SJSA1 (cell line): Measurements from ENCODE around the gene UCN2. TPM values are rescaled to one million over a fixed set of nuclear protein-coding genes. Genes with fewer than 3 reads are reported as not detected.

Experiments used
- DNase-seq, 2 experiments: peaks; one replicate each; pipeline ENCODE4 v3.0.0-alpha.2; 2015 to 2020; ENCODE audit warnings: low spot score in 2 of 2, low read depth in 1 of 2
- H3K27ac ChIP-seq: fragments of 250-450 bp; sonication (Bioruptor Pico); 2 replicates; pipeline ENCODE4 v1.5.1; 2020; ENCODE audit warnings: mild to moderate bottlenecking, moderate library complexity
- H3K27me3 ChIP-seq: fragments of 250-450 bp; sonication (Bioruptor Pico); replicated peaks from 2 replicates; pipeline ENCODE4 v1.5.1; 2020; ENCODE audit warnings: mild to moderate bottlenecking, moderate library complexity
- H3K36me3 ChIP-seq: fragments of 250-450 bp; sonication (Bioruptor Pico); 2 replicates; pipeline ENCODE4 v1.5.1; 2020; ENCODE audit warnings: mild to moderate bottlenecking
- H3K4me1 ChIP-seq: fragments of 250-450 bp; sonication (Bioruptor Pico); replicated peaks from 2 replicates; pipeline ENCODE4 v1.6.1; 2021; ENCODE audit warnings: mild to moderate bottlenecking
- H3K4me3 ChIP-seq: fragments of 250-450 bp; sonication (Bioruptor Pico); 2 replicates; pipeline ENCODE4 v1.5.1; 2020; ENCODE audit warnings: mild to moderate bottlenecking
- H3K9me3 ChIP-seq: fragments of 250-450 bp; sonication (Bioruptor Pico); replicated peaks from 2 replicates; pipeline ENCODE4 v1.5.1; 2020; ENCODE audit warnings: mild to moderate bottlenecking
- total RNA-seq: library from RNA; depleted of rRNA; stranded (reverse); fragments of >200 nt; shearing (Covaris generic); gene quantifications from 2 replicates; pipeline ENCODE4 v1.2.3, GENCODE V29; 2014; rRNA removed

The UCN2 gene
- total RNA-seq, 1 experiment from 2014 or later = 12.1 TPM

DNA sequence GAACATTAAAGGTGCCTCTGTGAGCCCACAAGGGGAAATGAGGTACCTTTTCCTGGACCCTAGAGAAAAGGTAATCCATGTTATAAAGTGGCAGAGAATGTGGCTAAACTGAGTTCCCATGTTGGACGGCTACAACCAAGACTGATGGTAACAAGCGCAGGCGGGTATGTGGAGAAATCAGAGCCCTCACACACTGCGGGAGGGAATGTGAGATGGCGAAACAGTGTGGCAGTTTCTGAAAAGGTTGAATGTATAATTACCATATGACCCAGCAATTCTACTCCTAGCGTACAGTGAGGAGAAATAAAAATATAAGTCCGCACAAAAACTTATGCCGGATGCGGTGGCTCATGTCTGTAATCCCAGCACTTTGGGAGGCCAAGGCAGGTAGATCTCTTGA lies 35.5 kb downstream of the UCN2 start:
- Histone ChIP-seq H3K4me1 (no peaks in the 10 kb centered on the region), H3K27ac (no peak overlapping the region), H3K27me3 (no peaks in the 10 kb centered on the region), H3K9me3 (no peaks in the 10 kb centered on the region), H3K4me3 (no peak overlapping the region), H3K36me3 (peaks cover 11% of the 10 kb centered on the region)
- no peak for DNase-seq

DNA sequence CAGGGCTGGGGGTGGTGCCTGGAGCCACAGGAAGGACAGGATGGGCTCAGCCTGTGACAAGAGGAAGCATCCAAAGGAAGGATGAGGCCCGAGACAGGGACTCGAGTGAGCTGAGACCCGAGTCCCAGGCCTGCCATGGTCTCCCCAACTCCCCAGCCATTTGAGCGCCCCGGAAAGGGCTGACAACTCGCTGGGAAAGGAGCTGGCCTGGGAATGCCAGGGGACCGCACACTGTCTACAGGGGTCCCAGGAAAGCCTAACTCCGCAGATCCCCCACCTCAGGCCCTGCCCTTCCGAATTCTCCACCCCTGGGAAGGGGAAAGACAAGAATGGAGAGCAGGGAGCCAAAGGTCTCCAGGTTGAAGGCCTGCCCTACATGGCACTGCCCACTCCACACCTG lies 38.6 kb downstream of the UCN2 start:
- no peak for DNase-seq
- no peaks in the 10 kb centered on the region for H3K9me3 ChIP-seq
- H3K36me3 ChIP-seq = peaks cover 7% of the 10 kb centered on the region; the same call in 1 of the 2 replicates
- no peaks in the 10 kb centered on the region for H3K27me3 ChIP-seq
- H3K27ac ChIP-seq = no peak overlapping the region
- no peaks in the 10 kb centered on the region for H3K4me1 ChIP-seq
- no peak overlapping the region for H3K4me3 ChIP-seq

DNA sequence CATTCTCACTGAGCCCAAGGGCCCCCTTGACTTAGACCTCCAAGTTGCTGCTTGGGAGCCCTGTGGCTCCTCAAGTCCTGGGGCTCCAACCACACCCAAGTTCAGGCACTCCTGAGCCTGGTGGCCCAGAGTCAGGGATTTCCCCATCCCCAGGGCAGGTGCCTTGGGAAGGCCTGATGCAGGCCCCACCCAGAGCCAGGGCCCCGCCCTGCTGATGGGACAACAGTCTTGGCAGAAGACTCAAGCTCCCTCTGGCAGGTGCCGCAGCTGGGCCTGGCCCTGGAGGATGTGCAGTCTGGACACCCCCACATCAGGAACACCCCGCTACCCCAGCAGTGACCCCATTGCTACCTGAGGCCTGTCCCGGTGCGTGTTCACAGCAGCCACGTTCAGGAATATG lies 41.9 kb downstream of the UCN2 start:
- H3K4me3 ChIP-seq = no peak overlapping the region
- no peaks in the 10 kb centered on the region for H3K27me3 ChIP-seq
- no peaks in the 10 kb centered on the region for H3K9me3 ChIP-seq
- no peak overlapping the region for H3K27ac ChIP-seq
- H3K4me1 ChIP-seq = no peaks in the 10 kb centered on the region
- peaks cover 7% of the 10 kb centered on the region; the same call in 1 of the 2 replicates for H3K36me3 ChIP-seq
- no peak for DNase-seq

DNA sequence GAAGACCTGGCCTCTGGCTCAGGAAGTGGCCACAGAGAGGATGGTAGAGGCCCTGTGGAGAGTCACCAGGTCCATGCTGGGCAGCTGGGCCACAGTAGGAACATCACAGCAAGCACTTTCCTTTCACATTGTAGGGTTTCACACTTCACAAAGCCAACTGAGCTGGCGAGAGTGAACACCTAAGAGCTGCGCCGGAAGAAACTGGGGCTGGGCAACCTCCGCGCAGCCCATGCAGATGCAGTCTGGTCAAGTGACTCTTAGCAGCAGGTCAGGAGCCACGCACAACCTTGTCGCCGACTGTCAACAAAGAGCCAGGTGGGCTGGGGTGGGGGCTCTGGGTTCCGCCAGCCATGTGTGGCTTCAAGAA lies 44.3 kb downstream of the UCN2 start:
- no peaks in the 10 kb centered on the region for H3K9me3 ChIP-seq
- no peak overlapping the region for H3K4me3 ChIP-seq
- H3K27ac ChIP-seq = no peak overlapping the region
- no peaks in the 10 kb centered on the region for H3K27me3 ChIP-seq
- no peak for DNase-seq
- no peaks in the 10 kb centered on the region for H3K4me1 ChIP-seq
- H3K36me3 ChIP-seq = peaks cover 7% of the 10 kb centered on the region; the same call in 1 of the 2 replicates

DNA sequence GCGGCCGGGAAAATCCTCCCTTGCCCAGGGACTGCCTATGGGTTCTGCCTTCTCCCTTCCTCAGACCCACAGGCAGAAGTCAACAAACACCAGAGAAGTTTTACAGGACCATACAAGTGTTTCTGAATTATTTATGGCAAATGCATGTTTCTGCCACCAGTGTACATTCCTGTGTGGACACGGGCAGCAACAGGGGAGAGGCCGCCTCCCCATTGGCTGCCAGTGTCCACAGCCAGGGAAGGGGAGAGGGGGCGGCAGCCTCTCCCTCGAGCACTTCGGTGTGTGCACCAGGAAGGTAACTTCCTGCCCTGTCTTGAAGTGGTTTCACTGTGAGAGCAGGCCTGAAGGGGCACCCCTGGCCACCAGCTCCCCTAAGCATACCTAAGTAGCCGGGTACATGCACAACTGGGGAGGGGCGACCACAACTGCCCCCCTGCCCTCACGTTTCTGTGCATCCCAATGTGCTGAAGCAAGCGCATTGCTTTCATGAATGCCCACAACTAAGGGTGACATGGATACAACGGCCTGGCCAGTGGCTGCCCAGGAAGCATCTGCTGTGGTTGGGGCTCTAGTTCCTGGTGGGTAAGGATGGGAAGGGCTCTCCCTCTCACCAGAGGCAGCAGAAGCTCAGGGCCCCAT lies 44.8 kb downstream of the UCN2 start:
- no peak for DNase-seq

DNA sequence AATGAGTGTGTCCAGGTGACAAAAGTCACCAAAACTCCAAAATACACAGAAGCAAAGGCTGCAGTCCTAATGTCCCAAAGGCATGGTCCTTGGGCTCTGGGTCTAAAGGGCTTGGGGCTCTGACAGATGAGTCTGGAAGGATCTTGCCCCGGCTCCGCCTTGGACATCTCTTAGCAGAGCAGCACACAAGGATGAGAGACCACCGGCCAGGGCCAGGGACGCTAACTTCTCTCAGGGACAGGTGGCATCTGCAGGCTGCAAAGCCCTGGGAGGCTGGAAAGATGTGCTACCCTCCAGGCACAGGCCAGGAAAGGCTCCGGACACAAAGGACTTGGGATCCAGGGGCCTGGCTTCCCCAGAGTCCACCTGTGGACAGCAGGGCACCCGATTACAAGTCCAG lies 45.5 kb downstream of the UCN2 start:
- Histone ChIP-seq H3K4me1 (no peaks in the 10 kb centered on the region), H3K27ac (no peak overlapping the region), H3K9me3 (no peaks in the 10 kb centered on the region), H3K36me3 (0 out of 2 replicates have a peak, but pooled peaks cover 3% of the 10 kb centered on the region), H3K27me3 (no peaks in the 10 kb centered on the region), H3K4me3 (no peak overlapping the region)
- no peak for DNase-seq

More for the DNA sequence above, 44.8 kb downstream of the UCN2 start:
- no peaks in the 10 kb centered on the region for H3K9me3 ChIP-seq
- H3K36me3 ChIP-seq = peaks cover 3% of the 10 kb centered on the region; the same call in 1 of the 2 replicates
- H3K4me3 ChIP-seq = no peak overlapping the region
- no peak overlapping the region for H3K27ac ChIP-seq
- no peaks in the 10 kb centered on the region for H3K27me3 ChIP-seq
- no peaks in the 10 kb centered on the region for H3K4me1 ChIP-seq

DNA sequence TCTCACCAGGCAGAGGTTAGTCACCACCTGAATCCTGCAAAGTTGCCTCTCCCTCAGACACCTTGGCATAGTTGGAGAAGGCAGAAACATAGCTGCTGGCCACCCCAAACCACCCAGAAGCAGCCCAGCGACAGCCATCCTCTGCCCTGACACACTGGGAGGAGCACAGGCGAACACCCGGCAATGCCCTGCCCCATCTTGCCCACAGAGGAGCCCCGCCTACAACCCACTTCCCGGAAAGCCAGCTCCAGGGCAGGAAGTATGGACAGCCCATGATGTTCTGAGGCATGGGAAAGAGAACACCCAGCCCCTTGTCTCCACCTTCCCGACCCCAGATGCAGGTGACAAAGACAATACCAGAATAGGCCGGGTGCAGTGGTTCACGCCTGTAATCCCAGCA lies 47.0 kb downstream of the UCN2 start:
- no peak overlapping the region for H3K27ac ChIP-seq
- H3K27me3 ChIP-seq = no peaks in the 10 kb centered on the region
- H3K4me3 ChIP-seq = no peak overlapping the region

DNA sequence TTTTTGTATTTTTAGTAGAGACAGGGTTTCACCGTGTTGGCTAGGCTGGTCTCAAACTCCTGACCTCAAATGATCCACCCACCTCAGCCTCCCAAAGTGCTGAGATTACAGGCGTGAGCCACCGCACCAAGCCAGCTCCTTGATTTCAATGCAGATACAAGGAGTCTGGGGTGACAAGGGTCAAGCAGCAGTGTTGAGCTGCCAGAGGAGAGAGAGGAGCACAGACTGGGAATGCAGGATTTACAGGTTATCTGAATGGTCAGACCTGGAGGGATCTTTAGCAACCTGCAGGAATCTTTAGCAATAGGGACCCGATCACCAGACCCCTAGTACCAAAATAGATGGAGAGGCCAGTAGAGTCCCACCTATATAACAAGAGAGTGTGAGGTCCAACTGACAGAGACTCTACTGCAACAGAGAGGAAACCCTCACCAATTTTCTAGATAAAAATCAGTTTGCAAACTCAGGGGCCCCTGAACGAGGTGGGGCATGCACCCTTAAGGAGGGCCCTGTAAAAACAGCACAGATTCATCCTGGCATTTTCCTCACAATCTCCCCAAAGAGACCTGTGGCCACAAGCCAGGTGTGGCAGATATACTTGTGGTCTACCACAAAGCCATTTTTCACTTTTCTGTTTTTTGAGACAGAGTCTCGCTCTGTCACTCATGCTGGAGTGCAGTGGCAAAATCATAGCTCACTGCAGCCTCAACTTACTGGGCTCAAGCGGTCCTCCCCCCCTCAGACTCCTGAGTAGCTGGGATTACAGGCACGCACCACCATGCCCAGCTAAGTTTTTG lies 49.0 kb downstream of the UCN2 start:
- no peak for DNase-seq
- no peaks in the 10 kb centered on the region for H3K27me3 ChIP-seq
- no peaks in the 10 kb centered on the region for H3K36me3 ChIP-seq
- H3K4me1 ChIP-seq = no peaks in the 10 kb centered on the region
- no peak overlapping the region for H3K4me3 ChIP-seq
- H3K9me3 ChIP-seq = no peaks in the 10 kb centered on the region
- H3K27ac ChIP-seq = no peak overlapping the region

More for the DNA sequence above, 47.0 kb downstream of the UCN2 start:
- no peaks in the 10 kb centered on the region for H3K4me1 ChIP-seq
- no peak for DNase-seq
- H3K36me3 ChIP-seq = no peaks in the 10 kb centered on the region
- H3K9me3 ChIP-seq = no peaks in the 10 kb centered on the region

Other genes with a start within 250 kb of the UCN2 start
- not detected in 2 replicates for gene SPINK8, start 230.1 kb downstream of the UCN2 start, total RNA-seq
- not detected in 2 replicates for gene FBXW12, start 191.6 kb downstream of the UCN2 start, total RNA-seq
- gene PLXNB1, start 133.7 kb downstream of the UCN2 start, total RNA-seq = 4.0 and 11.7 TPM in 2 replicates
- 11.0 and 15.9 TPM in 2 replicates for gene CCDC51, start 123.7 kb downstream of the UCN2 start, total RNA-seq
- 551 and 569 TPM in 2 replicates for gene TMA7, start 123.5 kb downstream of the UCN2 start, total RNA-seq
- 4.1 and 9.7 TPM in 2 replicates for gene ATRIP, start 117.0 kb downstream of the UCN2 start, total RNA-seq
- 94.8 and 105 TPM in 2 replicates for gene SHISA5, start 59.6 kb downstream of the UCN2 start, total RNA-seq
- 3.3 and 8.9 TPM in 2 replicates for gene PFKFB4, start 7.0 kb downstream of the UCN2 start, total RNA-seq
- 86.6 and 136 TPM in 2 replicates for gene COL7A1, start 31.5 kb upstream of the UCN2 start, total RNA-seq
- gene UQCRC1, start 45.9 kb upstream of the UCN2 start, total RNA-seq = 377 and 397 TPM in 2 replicates
- not detected in 2 replicates for gene TMEM89, start 58.0 kb upstream of the UCN2 start, total RNA-seq
- gene SLC26A6, start 71.7 kb upstream of the UCN2 start, total RNA-seq = 10.6 and 16.4 TPM in 2 replicates
- gene CELSR3, start 99.1 kb upstream of the UCN2 start, total RNA-seq = under 0.01 and 0.26 TPM in 2 replicates
- 8.7 and 10.2 TPM in 2 replicates for gene NCKIPSD, start 122.1 kb upstream of the UCN2 start, total RNA-seq
- 52.3 and 61.7 TPM in 2 replicates for gene IP6K2, start 153.4 kb upstream of the UCN2 start, total RNA-seq